HG03280 (cell line): ENCODE data around the gene MYRF.

Experiments
- ATAC-seq: cut with Tn5 transposase; IDR thresholded peaks from one replicate; pipeline ENCODE4 v1.9.1; 2021; ENCODE audit warnings: mild to moderate bottlenecking, moderate library complexity; ENCODE audit not compliant: unreplicated experiment

Gene MYRF

GRCh38 chr11:61814958-61815789, 62.7 kb downstream of the MYRF start:
- peak; percentile 50 for ATAC-seq

- peak; percentile 26 for ATAC-seq
Measured at GRCh38 chr11:61815790-61816735, 63.6 kb downstream of the MYRF start.

GRCh38 chr11:61816736-61817455, 64.5 kb downstream of the MYRF start, which contains the start of gene FADS1:
TSS of gene FADS1 (minus strand) at chr11:61817003. CDS start at chr11:61816929, 74 bp downstream.
- peak; percentile 45 for ATAC-seq

GRCh38 chr11:61817471-61818202, 65.2 kb downstream of the MYRF start:
- no peak for ATAC-seq

GRCh38 chr11:61820174-61820573, 67.7 kb downstream of the MYRF start:
- ATAC-seq = no peak

GRCh38 chr11:61826930-61827570, 74.6 kb downstream of the MYRF start:
- peak; percentile 11 for ATAC-seq

- peak; percentile 71 for ATAC-seq
Measured at GRCh38 chr11:61827571-61828378, 75.3 kb downstream of the MYRF start, which contains the start of gene FADS2. TSS of gene FADS2 (plus strand) at chr11:61828300. CDS start at chr11:61828391, 91 bp downstream.

- no peak for ATAC-seq
Measured at GRCh38 chr11:61828379-61828628, 75.9 kb downstream of the MYRF start.

- ATAC-seq = no peak
Measured at GRCh38 chr11:61828629-61829407, 76.4 kb downstream of the MYRF start.

- ATAC-seq = no peak
Measured at GRCh38 chr11:61829806-61830205, 77.4 kb downstream of the MYRF start.

- ATAC-seq = no peak
Measured at GRCh38 chr11:61830237-61831105, 78.0 kb downstream of the MYRF start.

- ATAC-seq = no peak
Measured at GRCh38 chr11:61832207-61832606, 79.8 kb downstream of the MYRF start.

GRCh38 chr11:61832754-61833153, 80.3 kb downstream of the MYRF start:
- ATAC-seq = no peak

GRCh38 chr11:61833471-61833870, 81.0 kb downstream of the MYRF start:
- ATAC-seq = no peak

- ATAC-seq = no peak
Measured at GRCh38 chr11:61833926-61834277, 81.5 kb downstream of the MYRF start.

- ATAC-seq = peak; percentile 82
Measured at GRCh38 chr11:61834278-61835048, 82.0 kb downstream of the MYRF start.

- ATAC-seq = no peak
Measured at GRCh38 chr11:61836193-61836592, 83.8 kb downstream of the MYRF start.
